Esophagus muscularis mucosa (tissue), 4 donors: Measurements from ENCODE around the gene PDCD5. TPM values are rescaled to one million over a fixed set of nuclear protein-coding genes. Genes with fewer than 3 reads are reported as not detected.

Experiments
- DNase-seq: peaks from one replicate; pipeline ENCODE4 v3.0.0-alpha.2; 2017; ENCODE audit errors: extremely low spot score
- H3K27ac ChIP-seq, 4 donors: fragments of 200-600 bp; sonication (generic); replicated peaks in 1 of 4; 1 replicate in 3 of 4; 2 replicates in 1 of 4; pipeline ENCODE4 v1.5.1; 2016 to 2019; ENCODE audit warnings: mild to moderate bottlenecking in 1 of 4
- H3K27me3 ChIP-seq, 4 donors: fragments of 200-600 bp; sonication (generic); one replicate each; pipeline versions ENCODE4 v1.5.1 to v1.6.0; 2016 to 2019
- H3K36me3 ChIP-seq, 4 donors: fragments of 200-600 bp; sonication (generic); one replicate each; pipeline ENCODE4 v1.5.1; 2016 to 2019
- H3K4me1 ChIP-seq, 4 donors: fragments of 200-600 bp; sonication (generic); one replicate each; pipeline ENCODE4 v1.5.1; 2016 to 2019
- H3K4me3 ChIP-seq, 4 donors: fragments of 200-600 bp; sonication (generic); 1 replicate in 2 of 4; 2 replicates in 2 of 4; pipeline ENCODE4 v1.5.1; 2016 to 2019; ENCODE audit warnings: mild to moderate bottlenecking in 4 of 4, moderate library complexity in 1 of 4
- H3K9me3 ChIP-seq, 4 donors: fragments of 200-600 bp; sonication (generic); 1 replicate in 3 of 4; 2 replicates in 1 of 4; pipeline ENCODE4 v1.5.1; 2016 to 2019
- CTCF ChIP-seq, 3 experiments: fragments of 200-600 bp in 2 of 3; fragments of 450-650 bp in 1 of 3; sonication (generic) in 2 of 3; IDR thresholded peaks; one replicate each; pipeline ENCODE4 v1.5.1; 2017 to 2019; ENCODE audit warnings: antibody characterized with exemption in 3 of 3, mild to moderate bottlenecking in 2 of 3, moderate library complexity in 1 of 3
- EP300 ChIP-seq: sonication (generic); formaldehyde crosslinking; IDR thresholded peaks from one replicate; pipeline ENCODE4 v1.6.1; 2017; ENCODE audit warnings: antibody characterized with exemption
- POLR2A ChIP-seq: fragments of 450-650 bp; IDR thresholded peaks from one replicate; pipeline ENCODE4 v1.6.1; 2017; ENCODE audit warnings: antibody characterized with exemption, moderate library complexity, mild to moderate bottlenecking, low read depth
- POLR2AphosphoS5 ChIP-seq, 2 donors: sonication (generic); formaldehyde crosslinking; IDR thresholded peaks; one replicate each; pipeline ENCODE4 v1.6.1; 2017; ENCODE audit warnings: antibody characterized with exemption in 2 of 2
- WGBS: methylation state at CpG from one replicate; pipeline ENCODE4 v1.1.5; 2018; 5-methylcytosine and 5-hydroxymethylcytosine counted together
- intact Hi-C: fragments of 100-400 bp; cut with DNase I; formaldehyde crosslinking; loops from one replicate; pipeline ENCODE4 v1.15.1; 2023
- total RNA-seq, 4 donors: library from RNA; depleted of rRNA; stranded (reverse); fragments of >200 nt; gene quantifications; one replicate each; pipeline versions ENCODE4 v1.1.0 to v1.2.1, GENCODE V29; 2016

The PDCD5 gene
- total RNA-seq, 4 donors from 2014 or later, result 98.8 to 132 (median 112) TPM

- intact Hi-C loops, result no loop called here
- no peaks in the 10 kb centered on the region for H3K9me3 ChIP-seq
- peaks cover 63 to 93% (median 88%) of the 10 kb centered on the region in 4 donors for H3K36me3 ChIP-seq
- DNase-seq, result no peak
- no peak overlapping the region for H3K27ac ChIP-seq
- H3K4me1 ChIP-seq, result no peaks in the 10 kb centered on the region
- 94% methylated on average over 21 of the region's 21 CpGs for WGBS
- TF ChIP-seq POLR2A (no peak), CTCF (IDR thresholded peaks at IDR 0.05) (no peak), POLR2AphosphoS5 (IDR thresholded peaks at IDR 0.05) (no peak), EP300 (no peak)
- no peaks in the 10 kb centered on the region for H3K27me3 ChIP-seq
- H3K4me3 ChIP-seq, result no peak overlapping the region
These were observed 24.6 kb downstream of the PDCD5 start for GRCh38 chr19:32605544-32605943.

- Histone ChIP-seq H3K36me3 (peaks cover 62 to 93% (median 88%) of the 10 kb centered on the region in 4 donors), H3K9me3 (no peaks in the 10 kb centered on the region), H3K27me3 (no peaks in the 10 kb centered on the region), H3K4me3 (no peak overlapping the region), H3K27ac (no peak overlapping the region), H3K4me1 (no peaks in the 10 kb centered on the region)
- DNase-seq, result no peak
- 96% methylated on average over 15 of the region's 15 CpGs for WGBS
- no peak for TF ChIP-seq POLR2A
- no peak for TF ChIP-seq CTCF (IDR thresholded peaks at IDR 0.05)
- TF ChIP-seq POLR2AphosphoS5 (IDR thresholded peaks at IDR 0.05), result no peak
- TF ChIP-seq EP300, result no peak
- intact Hi-C loops, result no loop called here
These were observed 25.3 kb downstream of the PDCD5 start for GRCh38 chr19:32606289-32606688.

GRCh38 chr19:32607479-32607878, 26.5 kb downstream of the PDCD5 start:
- intact Hi-C loops, result no loop called here
- peaks cover 52 to 93% (median 87%) of the 10 kb centered on the region in 4 donors for H3K36me3 ChIP-seq
- no peak overlapping the region for H3K4me3 ChIP-seq
- TF ChIP-seq CTCF (IDR thresholded peaks at IDR 0.05) (no peak), POLR2A (no peak), EP300 (no peak), POLR2AphosphoS5 (IDR thresholded peaks at IDR 0.05) (no peak)
- no peaks in the 10 kb centered on the region for H3K4me1 ChIP-seq
- WGBS, result 97% methylated on average over 18 of the region's 20 CpGs
- H3K9me3 ChIP-seq, result no peaks in the 10 kb centered on the region
- H3K27ac ChIP-seq, result no peak overlapping the region
- no peak for DNase-seq
- H3K27me3 ChIP-seq, result no peaks in the 10 kb centered on the region

GRCh38 chr19:32611161-32611560, 30.2 kb downstream of the PDCD5 start:
- TF ChIP-seq POLR2AphosphoS5 (IDR thresholded peaks at IDR 0.05) (no peak), POLR2A (no peak), CTCF (IDR thresholded peaks at IDR 0.05) (no peak), EP300 (no peak)
- intact Hi-C loops, result no loop called here
- Histone ChIP-seq H3K9me3 (no peaks in the 10 kb centered on the region), H3K27me3 (no peaks in the 10 kb centered on the region), H3K27ac (no peak overlapping the region), H3K4me1 (no peaks in the 10 kb centered on the region), H3K4me3 (no peak overlapping the region), H3K36me3 (peaks cover 49 to 93% (median 88%) of the 10 kb centered on the region in 4 donors)
- WGBS, result 88% methylated on average over 5 of the region's 5 CpGs
- DNase-seq, result no peak

- H3K36me3 ChIP-seq, result peaks cover 52 to 94% (median 89%) of the 10 kb centered on the region in 4 donors
- no peak overlapping the region for H3K27ac ChIP-seq
- no peak for DNase-seq
- WGBS, result 96% methylated on average over 4 of the region's 4 CpGs
- no peak overlapping the region for H3K4me3 ChIP-seq
- TF ChIP-seq CTCF (IDR thresholded peaks at IDR 0.05) (no peak), POLR2AphosphoS5 (IDR thresholded peaks at IDR 0.05) (no peak), EP300 (no peak), POLR2A (no peak)
- H3K4me1 ChIP-seq, result no peaks in the 10 kb centered on the region
- H3K9me3 ChIP-seq, result no peaks in the 10 kb centered on the region
- no peaks in the 10 kb centered on the region for H3K27me3 ChIP-seq
- intact Hi-C loops, result no loop called here
These were observed 32.0 kb downstream of the PDCD5 start for GRCh38 chr19:32613008-32613407.
